DMS153 treated with DMSO at 0.1 percent for 48 hours (cell line): ENCODE results near the gene PTPRE.

Experiments
- DNase-seq: peaks from one replicate; lab custom pipeline; 2025; ENCODE audit not compliant: unreplicated experiment; lab: John Stamatoyannopoulos, UW

The PTPRE gene

DNA sequence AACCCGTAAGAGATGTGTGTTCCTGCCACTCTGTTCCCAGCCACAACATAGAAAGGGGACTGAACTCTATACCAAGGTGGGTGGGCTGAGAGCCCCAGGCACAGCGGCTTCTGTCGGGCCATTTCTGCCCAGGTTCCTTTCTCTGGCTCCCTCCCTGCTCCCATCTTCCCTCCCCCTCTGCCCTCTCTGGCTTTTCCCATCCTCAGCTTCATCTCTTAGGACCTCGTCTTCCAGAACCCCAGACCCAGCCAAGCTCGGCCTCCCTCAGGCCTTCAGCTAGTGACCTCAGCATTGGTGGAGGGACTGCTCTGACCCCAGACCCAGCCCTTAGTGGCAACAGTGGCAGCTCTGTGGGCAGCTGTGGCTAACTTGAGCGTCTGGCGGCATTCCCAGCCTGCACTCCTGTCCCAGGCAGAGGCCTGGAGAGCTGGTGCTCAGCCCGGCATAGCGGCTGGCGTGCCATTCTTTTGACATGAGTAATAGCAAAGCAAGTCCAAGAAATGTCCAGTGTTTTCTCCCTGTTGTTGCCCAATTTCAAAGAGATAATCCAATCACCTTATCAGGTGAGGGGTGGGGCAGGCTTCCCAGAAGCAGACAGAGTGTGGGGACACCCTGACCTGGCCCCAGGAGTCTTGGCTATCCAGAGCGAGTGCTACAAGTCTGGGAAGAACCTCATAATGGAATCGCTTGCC is 15.9 kb downstream of the PTPRE start:
- no peak for DNase-seq

DNA sequence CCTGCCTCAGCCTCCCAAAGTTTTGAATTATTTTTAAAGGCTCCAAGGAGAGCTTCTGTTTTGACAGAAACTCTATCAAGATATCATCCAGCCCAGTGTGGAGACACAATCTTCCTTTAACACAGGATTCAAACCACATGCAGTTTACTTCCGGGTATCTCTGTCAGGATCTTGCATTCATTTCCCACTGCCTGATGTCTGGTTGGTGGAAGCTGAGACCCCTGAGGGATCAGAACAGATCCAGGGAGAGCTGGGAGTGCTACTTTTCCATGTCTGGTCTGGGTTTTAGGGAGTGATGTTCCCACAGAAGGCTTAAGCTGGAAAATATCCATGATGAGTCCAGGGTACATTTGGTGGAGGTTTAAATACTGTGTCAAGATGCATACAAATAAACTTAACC is 16.7 kb downstream of the PTPRE start:
- no peak for DNase-seq

DNA sequence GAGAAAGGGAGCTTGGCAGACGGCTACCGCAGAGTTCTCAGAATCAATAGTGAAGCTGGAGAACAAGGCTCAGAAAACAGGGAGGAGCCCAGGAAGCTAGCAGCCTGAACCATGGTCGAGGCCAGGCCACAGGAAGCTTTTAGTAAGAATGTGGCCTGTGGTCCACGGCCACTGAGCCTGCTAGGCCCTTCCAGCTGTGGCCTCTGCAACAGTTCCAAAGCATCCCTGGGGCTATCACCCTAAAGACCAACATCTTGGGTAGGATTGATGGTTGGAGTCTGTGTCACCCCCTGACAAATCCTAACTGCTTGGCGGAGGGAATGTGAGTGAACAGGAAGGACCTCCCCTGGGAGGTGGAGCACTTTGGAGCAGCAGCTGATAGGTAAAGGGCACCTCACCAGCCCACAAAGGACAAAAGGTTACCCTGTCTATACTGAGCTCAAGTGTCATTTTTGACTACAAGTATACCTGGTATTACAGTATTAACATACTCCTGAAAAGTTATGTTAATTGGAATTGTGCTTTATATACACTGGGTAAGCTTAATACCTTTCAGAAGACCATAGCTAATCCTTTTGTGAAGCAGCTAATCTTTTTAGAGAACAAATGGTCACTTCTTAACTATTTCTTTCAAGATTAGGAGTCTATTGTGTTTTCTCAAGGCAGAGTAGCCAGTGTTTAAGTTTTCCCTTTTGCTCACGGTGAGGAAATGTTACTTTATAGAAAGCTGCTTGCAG is 18.7 kb downstream of the PTPRE start:
- DNase-seq: no peak

DNA sequence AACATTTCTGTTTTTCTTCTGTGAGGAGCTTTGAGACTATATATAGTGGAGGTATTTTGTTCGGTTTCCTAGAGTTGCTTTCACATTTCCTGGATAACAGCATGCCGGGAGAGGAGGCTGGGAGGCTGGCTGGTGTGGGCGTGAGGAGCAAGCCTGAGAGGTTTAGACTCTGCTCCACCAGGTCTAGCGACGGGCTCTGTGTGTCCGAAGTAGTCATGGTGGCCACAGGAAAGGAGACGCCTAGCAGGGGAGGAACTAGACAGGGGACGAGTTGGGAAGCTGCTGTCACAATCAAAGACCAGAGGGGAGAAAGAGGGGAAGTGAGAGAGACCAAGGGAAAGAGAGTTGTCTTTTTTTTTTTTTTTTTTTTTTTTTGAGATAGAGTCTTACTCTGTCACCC is 19.6 kb downstream of the PTPRE start:
- DNase-seq: no peak

DNA sequence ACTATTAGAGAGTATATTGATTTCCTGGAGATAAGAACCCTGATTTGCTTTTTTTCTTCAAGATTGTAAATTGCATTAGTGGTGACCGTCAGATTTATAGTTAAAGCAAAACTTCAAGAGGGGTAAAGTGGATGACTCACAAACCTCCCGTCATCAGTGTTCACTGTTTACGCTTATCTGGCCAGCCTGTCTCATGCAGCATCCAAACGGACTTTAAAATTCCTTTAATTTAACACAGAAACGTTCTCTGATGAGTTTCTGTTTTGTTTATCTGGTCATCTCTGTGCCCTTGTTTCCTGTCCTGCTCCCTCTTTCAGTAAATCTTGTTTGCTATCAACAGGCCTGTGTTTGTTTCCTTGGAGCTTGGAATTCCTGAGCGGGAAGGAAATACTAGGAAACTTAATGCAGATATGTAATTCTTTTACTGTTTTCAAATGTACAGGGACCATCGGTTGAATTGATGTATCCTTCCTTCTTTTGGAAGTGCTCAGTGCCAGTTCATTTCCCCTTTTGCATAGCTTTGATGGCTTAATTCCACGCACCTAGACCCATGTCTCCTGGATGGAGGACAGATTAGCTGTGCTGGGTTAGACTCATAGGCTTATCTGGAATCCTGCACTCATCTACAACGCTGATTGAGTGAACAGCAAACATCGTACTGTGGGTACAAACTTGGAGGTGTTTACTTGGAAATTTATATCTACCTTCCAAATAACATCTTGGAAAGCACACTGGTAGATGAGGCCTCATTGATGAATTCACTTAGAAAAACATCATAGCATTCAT is 21.3 kb downstream of the PTPRE start:
- no peak for DNase-seq

DNA sequence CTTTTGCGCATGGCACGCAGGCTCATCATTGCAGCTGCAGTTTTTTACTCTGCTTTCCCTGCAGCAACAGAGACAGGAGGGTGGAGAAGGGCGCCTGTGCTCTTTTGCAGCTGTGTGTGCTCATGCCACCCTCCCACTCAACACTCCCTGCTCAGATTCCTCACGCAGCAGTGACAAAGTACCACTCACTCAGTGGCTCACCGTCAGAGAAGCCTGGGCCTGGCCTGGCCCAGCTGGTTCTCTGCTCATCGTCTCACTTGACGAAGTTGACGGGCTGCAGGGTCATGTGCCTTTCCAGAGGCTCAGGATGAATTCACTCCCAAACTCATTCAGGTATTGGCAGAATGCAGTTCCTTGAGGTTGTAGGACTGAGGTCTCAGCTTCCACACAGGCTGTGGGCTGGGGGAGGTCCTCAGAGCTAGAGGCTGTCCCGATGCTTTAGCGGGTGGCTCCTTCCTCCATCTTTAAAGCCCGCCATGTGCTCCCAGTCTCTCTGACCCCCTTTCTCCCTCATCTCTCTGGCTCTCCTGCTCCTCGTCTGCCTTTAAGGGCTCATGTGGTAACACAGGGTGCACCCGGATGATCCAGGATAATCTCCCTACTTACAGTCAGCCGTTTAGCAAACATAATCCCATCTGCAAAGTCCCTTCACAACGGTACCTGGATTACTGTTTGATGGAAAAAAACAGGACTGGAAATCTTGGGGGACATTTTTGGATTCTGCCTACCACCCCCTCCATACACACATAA is 25.8 kb downstream of the PTPRE start:
- DNase-seq: no peak

DNA sequence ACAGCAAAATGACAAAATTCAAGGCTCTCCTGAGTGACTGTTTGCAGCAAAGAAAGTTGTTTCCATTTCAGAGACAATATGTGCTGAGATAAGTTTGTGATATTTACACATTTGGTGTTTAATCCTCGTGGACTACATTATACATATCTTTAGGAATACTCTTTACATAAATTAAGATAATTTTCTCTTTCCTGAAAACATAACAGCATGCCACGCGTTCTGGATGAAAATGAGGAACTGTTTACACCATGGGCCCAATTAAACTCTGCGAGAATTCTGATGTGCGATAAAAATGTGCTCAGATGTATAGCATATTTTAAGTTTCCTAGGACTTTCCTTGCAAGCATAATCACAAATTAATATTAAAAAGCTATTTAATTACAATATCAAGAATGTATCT is 26.4 kb downstream of the PTPRE start:
- DNase-seq: no peak

DNA sequence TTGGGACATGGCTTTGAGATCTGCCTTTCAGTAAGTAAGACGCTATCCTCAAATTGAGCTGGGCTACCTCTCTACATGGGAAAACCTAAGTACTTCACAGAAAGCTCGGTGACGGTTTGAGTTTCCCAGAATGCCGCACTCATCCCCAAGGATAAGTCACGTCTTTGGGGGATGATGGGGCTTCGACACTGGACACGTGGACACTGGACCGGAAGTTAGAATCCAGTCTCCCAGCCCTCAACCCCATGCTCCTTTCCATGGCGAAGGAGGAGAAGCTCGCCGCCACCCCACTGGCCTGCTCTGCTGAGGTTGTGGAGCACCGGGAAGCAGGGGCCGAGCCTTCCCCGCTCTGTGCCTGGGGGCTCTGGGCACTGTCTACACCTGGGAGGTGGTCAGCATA is 27.5 kb downstream of the PTPRE start:
- DNase-seq: no peak

DNA sequence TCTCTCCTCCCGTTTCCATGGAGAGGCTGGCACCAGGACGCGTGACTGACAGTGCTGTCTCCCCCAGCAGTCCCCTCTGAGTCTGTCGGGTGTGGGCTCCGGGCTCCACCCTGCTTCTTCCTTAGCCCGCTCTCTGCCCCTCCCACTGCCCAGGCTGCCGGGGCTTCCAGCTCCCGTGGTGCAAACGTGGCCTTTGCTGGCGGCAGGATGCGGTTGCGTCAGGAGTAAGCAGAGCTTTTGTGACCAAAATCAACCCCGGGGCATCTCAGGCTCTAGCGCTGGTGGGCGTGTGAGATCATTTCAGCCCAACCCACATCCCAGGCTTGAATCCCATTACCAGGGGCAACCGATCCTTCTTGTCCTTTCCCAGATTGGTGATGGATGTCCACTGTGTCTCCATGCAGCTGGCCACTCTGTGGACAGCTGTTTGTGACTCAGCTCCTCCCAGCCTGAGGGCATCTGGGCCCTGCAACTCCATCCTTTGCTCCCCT is 28.2 kb downstream of the PTPRE start:
- no peak for DNase-seq

DNA sequence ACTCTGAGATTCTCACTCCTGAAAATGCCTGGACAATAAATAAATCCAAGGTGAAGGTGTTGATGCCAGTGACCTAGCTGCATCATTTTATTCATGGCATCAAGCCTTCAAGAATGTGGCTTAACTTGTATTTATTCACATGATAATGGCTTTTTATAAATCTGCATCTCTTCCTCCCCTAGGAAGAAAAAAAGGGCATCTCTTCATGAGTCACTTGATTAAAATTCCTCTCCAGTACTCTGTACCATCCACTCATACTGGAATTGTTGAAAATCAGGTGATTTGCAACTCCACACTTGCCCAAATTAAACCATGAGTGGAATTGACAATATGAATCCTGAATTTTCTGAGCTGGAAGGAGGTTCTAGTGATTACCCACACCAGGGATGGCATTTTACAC is 30.2 kb downstream of the PTPRE start:
- no peak for DNase-seq

DNA sequence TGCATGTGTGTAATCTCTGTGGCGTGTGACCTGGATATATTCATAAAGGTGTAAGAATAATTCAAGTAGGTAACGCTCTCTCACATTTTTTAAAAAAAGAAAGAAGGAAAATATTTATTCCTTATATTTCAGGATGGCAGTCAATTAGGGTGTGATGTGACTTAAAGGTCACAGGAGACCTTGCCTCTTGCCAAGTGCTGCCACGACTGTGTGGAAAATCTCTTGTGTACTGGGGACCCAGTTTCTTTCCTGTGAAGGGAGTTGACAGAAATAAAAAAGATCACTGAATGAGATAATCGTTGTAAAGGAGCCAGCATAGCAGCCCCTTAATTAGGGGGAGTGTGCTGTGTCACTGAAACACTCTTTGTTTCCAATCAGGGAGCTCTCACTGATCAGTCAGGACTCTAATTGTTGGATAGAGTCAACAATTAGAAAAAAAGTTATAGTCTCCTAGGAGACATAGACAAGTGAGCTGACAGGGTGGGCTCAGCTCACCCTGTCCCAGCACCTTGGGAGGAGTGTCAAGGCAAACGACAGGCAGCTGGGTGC is 31.1 kb downstream of the PTPRE start:
- DNase-seq: no peak

DNA sequence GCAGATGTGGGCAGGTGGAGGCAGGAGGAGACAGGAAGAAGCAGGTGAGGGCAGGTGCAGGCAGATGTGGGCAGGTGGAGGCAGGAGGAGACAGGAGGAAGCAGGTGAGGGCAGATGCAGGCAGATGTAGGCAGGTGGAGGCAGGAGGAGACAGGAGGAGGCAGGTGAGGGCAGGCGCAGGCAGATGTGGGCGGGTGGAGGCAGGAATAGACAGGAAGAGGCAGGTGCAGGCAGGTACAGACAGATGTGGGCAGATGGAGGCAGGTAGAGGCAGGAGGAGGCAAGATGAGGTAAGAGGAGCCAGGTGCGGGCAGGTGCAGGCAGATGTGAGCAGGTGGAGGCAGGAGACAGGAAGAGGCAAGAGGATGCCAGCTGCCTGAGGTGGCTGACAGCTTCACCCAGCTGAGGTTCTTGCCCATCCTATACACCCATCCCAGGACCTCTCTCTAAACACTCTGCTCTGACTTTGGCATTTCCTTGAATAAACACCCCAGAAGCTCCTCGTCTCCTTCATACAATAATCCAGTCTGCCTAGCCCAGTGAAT is 33.0 kb downstream of the PTPRE start:
- DNase-seq: no peak

DNA sequence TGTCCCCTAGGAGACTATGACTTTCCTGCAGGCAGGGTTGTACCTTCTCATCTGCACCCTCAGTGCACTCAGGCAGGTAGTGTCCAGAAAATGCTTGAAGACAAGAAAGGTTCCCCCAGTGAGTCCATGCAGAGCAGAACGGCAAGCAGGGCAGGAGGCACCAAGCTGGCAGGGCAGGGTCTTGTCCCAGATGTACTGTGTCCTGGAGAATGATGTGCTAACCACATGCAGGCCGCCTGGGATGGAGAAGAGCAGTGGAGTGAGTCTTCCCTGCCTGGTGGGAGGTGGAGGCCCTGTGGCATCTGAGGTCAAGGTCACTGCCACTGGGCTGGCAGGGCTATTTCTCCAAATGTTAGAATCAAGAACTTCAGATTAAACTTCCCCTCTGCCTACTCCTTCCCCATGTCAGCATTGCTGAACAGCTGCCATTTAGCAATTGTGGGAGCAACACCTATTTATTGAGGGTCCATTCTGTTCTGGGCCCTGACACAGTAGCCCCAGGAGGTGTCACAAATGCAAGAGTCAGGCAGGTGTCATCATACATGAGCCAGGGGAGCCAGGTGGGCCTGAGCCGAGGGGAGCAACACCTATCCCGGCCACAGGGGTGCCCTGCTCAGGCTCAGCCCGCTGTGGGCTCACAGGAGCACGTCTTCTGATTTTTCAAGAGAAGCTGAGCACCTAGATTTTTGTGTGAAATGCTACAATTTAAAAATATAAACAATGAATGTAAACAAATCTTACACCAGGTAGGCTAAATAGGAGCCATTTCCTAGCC is 34.1 kb downstream of the PTPRE start:
- no peak for DNase-seq

DNA sequence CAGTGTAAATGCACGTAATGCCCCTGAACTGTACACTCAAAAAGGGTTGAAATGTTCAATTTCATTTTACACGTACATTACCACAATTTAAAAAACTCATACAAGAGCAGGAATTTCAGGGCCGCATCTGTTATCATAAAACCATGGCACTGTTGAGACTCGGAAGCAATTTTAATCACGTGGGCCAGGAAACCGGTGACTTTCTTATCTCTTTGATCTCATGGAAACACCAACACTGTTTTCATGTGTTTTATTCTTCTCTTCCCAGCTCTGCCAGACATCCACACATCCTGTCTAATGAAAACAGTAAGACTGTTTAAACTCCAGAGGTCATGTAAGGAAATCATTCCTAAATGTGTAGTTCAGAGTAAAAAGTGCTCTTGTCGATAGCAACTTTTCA is 35.9 kb downstream of the PTPRE start:
- no peak for DNase-seq

DNA sequence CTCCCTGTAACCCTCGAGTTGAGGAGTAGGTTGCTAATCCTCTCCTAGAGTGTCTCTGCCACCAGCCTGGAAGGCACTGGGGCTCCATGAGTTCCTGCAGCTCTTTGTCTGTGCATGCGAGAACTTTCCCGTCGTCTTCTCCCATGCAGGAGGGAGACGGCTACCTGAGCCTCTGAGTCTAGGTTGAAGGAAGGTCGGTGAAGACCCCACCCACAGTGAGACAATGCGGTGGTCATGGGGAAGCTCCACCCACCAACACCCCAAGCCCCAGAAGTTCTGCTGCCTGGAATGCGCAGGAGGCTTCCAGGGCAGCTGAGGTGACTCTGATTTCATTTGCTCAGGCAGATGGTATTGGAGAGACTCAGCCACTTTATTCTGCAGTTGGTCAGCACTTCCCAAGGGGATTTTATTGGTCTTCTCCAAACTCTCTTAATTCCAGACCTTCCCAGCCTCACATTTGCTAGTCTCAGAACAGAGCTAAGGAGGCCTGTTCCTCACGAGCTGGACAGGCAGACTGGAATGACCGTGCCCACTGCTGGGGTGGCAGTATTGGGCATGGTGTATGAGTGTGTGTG is 36.5 kb downstream of the PTPRE start:
- no peak for DNase-seq

DNA sequence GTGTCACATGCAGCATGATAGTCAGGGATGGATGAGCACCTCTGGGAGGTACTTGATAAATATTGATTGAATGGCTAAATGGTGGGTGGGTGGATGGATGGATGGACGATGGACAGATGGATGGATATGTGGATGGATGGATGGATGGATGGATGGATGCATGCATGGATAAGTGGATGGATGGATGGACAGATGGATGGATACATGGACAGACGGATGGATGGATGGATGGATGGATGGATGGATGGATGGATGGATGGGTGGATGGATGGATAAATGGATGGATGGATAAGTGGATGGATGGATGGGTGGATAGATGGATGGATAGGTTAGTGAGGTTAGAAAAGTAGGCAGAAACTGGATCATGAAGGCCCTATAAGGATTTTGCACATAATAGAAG is 37.4 kb downstream of the PTPRE start:
- DNase-seq: no peak

DNA sequence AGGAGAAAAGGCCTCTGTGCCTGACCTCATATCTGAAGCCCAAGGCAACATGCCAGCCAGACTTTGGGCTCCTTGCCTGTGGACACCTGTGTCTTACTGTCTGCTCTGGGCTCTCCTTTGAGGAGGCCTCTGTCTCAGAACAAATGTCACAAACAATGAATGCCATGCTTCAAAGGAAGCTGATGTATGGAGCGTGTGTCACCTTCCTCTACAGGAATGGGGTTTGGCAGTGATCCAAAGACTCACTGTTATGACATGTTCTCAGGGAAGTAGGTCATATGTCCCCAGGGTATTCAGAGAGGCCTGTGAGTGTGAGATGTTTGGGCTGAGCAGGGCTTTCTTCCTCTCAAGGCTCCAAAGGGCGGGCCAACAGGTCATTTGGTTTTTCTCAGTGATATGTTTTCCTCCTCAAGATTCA is 38.4 kb downstream of the PTPRE start:
- no peak for DNase-seq

DNA sequence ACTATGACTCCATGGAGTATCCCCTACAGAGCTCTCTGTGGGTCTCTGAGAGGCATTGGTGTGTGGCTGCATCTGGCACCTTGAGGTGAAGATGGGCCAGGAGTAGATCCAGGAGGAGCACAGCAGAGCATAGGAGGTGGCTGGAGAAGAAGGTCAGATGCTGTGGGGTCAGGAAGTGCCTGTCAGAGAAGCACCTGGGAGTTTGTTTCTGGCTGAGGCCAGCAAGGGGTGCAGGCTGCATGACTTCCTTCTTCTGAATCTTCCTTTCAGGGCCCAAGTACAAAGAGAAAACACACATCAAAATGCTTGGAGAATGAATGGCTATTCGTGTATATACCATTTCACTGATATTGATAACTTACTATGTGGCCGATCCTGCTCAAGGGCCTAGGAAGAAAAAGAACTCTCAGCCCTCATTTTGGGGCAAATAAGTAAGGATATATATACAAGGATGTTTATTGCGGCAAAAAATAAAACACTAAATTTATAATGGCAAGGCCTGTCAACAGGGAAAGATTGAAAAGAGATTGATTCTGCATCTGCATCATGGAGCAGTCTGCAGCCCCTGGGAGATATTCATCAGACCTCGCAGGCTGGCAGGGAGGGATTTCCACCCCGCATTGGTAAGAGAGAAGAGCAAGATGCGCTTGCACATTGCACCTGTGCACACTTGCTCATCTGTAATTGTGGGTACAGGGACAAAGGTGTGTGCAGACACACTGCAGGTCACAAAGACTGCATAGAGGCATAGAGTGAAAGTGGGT is 39.2 kb downstream of the PTPRE start:
- no peak for DNase-seq

DNA sequence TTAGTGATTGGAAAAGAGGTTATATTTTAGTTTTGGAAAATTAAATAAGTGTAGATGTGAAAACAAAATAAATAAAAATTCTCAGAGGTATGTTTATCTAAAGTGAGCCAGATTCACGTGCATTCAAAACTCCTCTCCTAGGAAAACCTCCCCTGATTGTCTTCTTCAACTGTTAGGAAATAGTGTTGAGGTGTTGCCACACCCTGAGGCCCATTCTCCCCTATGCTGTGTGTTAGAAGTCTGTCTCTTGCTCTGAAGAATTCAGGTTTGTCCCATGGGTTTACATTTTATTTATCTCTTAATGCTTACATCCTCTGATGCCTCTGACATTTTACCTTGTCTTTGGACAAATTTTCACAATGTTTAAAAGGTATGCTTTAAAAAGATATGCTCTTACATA is 40.3 kb downstream of the PTPRE start:
- no peak for DNase-seq
